H9 (cell line): Measurements from ENCODE around the gene LNX2. TPM values are rescaled to one million over a fixed set of nuclear protein-coding genes. Genes with fewer than 3 reads are reported as not detected.

Experiments
- DNase-seq: peaks from one replicate; pipeline ENCODE4 v3.0.0-alpha.2; 2017
- H2AFZ ChIP-seq: one replicate; pipeline ENCODE4 v1.6.1; 2013; ENCODE audit warnings: mild to moderate bottlenecking, low read length, control low read depth, moderate library complexity
- H2AK5ac ChIP-seq: 2 replicates; pipeline ENCODE4 v1.6.1; 2013; ENCODE audit warnings: low read length, control low read depth, mixed read lengths; ENCODE audit not compliant: insufficient read length
- H2BK120ac ChIP-seq: one replicate; pipeline ENCODE4 v1.6.1; 2013; ENCODE audit warnings: low read depth, mild to moderate bottlenecking, low read length, control low read depth, inconsistent platforms; ENCODE audit not compliant: poor library complexity, severe bottlenecking
- H2BK12ac ChIP-seq: 2 replicates; pipeline ENCODE4 v1.6.1; 2013; ENCODE audit warnings: low read length, control low read depth, mixed read lengths, low read depth; ENCODE audit not compliant: insufficient read length
- H2BK15ac ChIP-seq: 2 replicates; pipeline ENCODE4 v1.6.1; 2013; ENCODE audit warnings: low read depth, low read length, control low read depth
- H2BK20ac ChIP-seq: one replicate; pipeline ENCODE4 v1.6.1; 2013; ENCODE audit warnings: low read depth, mild to moderate bottlenecking, low read length, control low read depth, inconsistent platforms; ENCODE audit not compliant: poor library complexity, severe bottlenecking
- H2BK5ac ChIP-seq: 2 replicates; pipeline ENCODE4 v1.6.1; 2013; ENCODE audit warnings: low read length, control low read depth, mixed read lengths; ENCODE audit not compliant: insufficient read length
- H3K14ac ChIP-seq: 2 replicates; pipeline ENCODE4 v1.6.1; 2013; ENCODE audit warnings: low read length, control low read depth; ENCODE audit not compliant: insufficient read depth
- H3K18ac ChIP-seq: 2 replicates; pipeline ENCODE4 v1.6.1; 2013; ENCODE audit warnings: low read depth, mild to moderate bottlenecking, mixed read lengths, low read length, control low read depth; ENCODE audit not compliant: insufficient read length
- H3K23ac ChIP-seq: 2 replicates; pipeline ENCODE4 v1.6.1; 2013; ENCODE audit warnings: low read length, control low read depth, mixed read lengths, low read depth; ENCODE audit not compliant: insufficient read length
- H3K23me2 ChIP-seq: 2 replicates; pipeline ENCODE4 v1.6.1; 2013; ENCODE audit warnings: low read depth, mild to moderate bottlenecking, mixed read lengths, low read length, control low read depth; ENCODE audit not compliant: insufficient read length, poor library complexity, severe bottlenecking
- H3K27ac ChIP-seq: 2 replicates; pipeline ENCODE4 v1.5.1; 2013; ENCODE audit warnings: low read length, control low read depth, mixed read lengths, low read depth; ENCODE audit not compliant: insufficient read length
- H3K27me3 ChIP-seq: 2 replicates; pipeline ENCODE4 v1.6.1; 2013; ENCODE audit warnings: low read length, control low read depth, inconsistent platforms; ENCODE audit not compliant: insufficient read depth
- H3K4ac ChIP-seq: 2 replicates; pipeline ENCODE4 v1.6.1; 2013; ENCODE audit warnings: low read depth, mild to moderate bottlenecking, control low read depth, inconsistent platforms, low read length, moderate library complexity
- H3K4me1 ChIP-seq: 2 replicates; pipeline ENCODE4 v1.6.1; 2013; ENCODE audit warnings: low read length, control low read depth, inconsistent platforms; ENCODE audit not compliant: insufficient read depth
- H3K4me2 ChIP-seq: 2 replicates; pipeline ENCODE4 v1.6.1; 2013; ENCODE audit warnings: low read length, control low read depth, mixed read lengths; ENCODE audit not compliant: insufficient read length, insufficient read depth
- H3K56ac ChIP-seq: 2 replicates; pipeline ENCODE4 v1.6.1; 2013; ENCODE audit warnings: low read depth, mild to moderate bottlenecking, mixed read lengths, low read length, control low read depth; ENCODE audit not compliant: insufficient read length
- H3K79me1 ChIP-seq: 2 replicates; pipeline ENCODE4 v1.6.1; 2013; ENCODE audit warnings: low read depth, mild to moderate bottlenecking, moderate library complexity, low read length, control low read depth, inconsistent platforms; ENCODE audit not compliant: insufficient read depth, poor library complexity, severe bottlenecking
- H3K79me2 ChIP-seq: 2 replicates; pipeline ENCODE4 v1.6.1; 2013; ENCODE audit warnings: low read length, control low read depth, inconsistent platforms; ENCODE audit not compliant: insufficient read depth
- H3K9ac ChIP-seq: 2 replicates; pipeline ENCODE4 v1.6.1; 2013; ENCODE audit warnings: low read length, control low read depth, mixed read lengths; ENCODE audit not compliant: insufficient read length; ENCODE audit errors: extremely low read depth
- H3K9me3 ChIP-seq: one replicate; pipeline ENCODE4 v1.6.1; 2013; ENCODE audit warnings: low read depth, low read length, inconsistent platforms; ENCODE audit not compliant: control insufficient read depth
- H3T11ph ChIP-seq: one replicate; pipeline ENCODE4 v1.6.1; 2013; ENCODE audit warnings: mild to moderate bottlenecking, low read length, control low read depth, inconsistent platforms
- H4K20me1 ChIP-seq: one replicate; pipeline ENCODE4 v1.6.1; 2013; ENCODE audit not compliant: control insufficient read depth, insufficient read length, insufficient read depth
- H4K5ac ChIP-seq: 2 replicates; pipeline ENCODE4 v1.6.1; 2013; ENCODE audit warnings: low read depth, mild to moderate bottlenecking, mixed read lengths, low read length, control low read depth; ENCODE audit not compliant: insufficient read length
- H4K8ac ChIP-seq: replicated peaks from 2 replicates; pipeline ENCODE4 v1.6.1; 2013; ENCODE audit warnings: low read length, control low read depth, mixed read lengths, low read depth; ENCODE audit not compliant: insufficient read length
- H4K91ac ChIP-seq: 2 replicates; pipeline ENCODE4 v1.6.1; 2013; ENCODE audit warnings: low read depth, mild to moderate bottlenecking, moderate library complexity, mixed read lengths, low read length, control low read depth; ENCODE audit not compliant: insufficient read length
- H3K27ac Mint-ChIP-seq, 3 experiments: 2 replicates in 2 of 3; 3 replicates in 1 of 3; pipeline ENCODE4 v1.8.0; 2020 to 2021; ENCODE audit warnings: mixed read lengths in 3 of 3, mild to moderate bottlenecking in 1 of 3, moderate library complexity in 1 of 3
- H3K27me3 Mint-ChIP-seq: 2 replicates; pipeline ENCODE4 v1.8.0; 2021; ENCODE audit warnings: low read depth, mild to moderate bottlenecking, moderate library complexity, mixed read lengths
- H3K36me3 Mint-ChIP-seq, 3 experiments: 2 replicates in 2 of 3; 3 replicates in 1 of 3; pipeline ENCODE4 v1.8.0; 2020 to 2021; ENCODE audit warnings: low read depth in 3 of 3, mixed read lengths in 3 of 3; ENCODE audit not compliant: insufficient read depth in 1 of 3
- H3K4me1 Mint-ChIP-seq, 2 experiments: 2 replicates each; pipeline ENCODE4 v1.8.0; 2020; ENCODE audit warnings: mixed read lengths in 2 of 2
- H3K4me3 Mint-ChIP-seq, 2 experiments: 2 replicates in 1 of 2; 3 replicates in 1 of 2; pipeline ENCODE4 v1.8.0; 2020 to 2021; ENCODE audit warnings: mild to moderate bottlenecking in 2 of 2, mixed read lengths in 2 of 2, moderate library complexity in 1 of 2
- H3K9me3 Mint-ChIP-seq, 2 experiments: 2 replicates in 1 of 2; 3 replicates in 1 of 2; pipeline ENCODE4 v1.8.0; 2020; ENCODE audit warnings: mild to moderate bottlenecking in 2 of 2, mixed read lengths in 2 of 2, moderate library complexity in 1 of 2
- CTCF ChIP-seq: fragments of 200-600 bp; sonication (generic); conservative IDR thresholded peaks from 3 replicates; pipeline ENCODE4 v1.8.0; 2021; ENCODE audit warnings: antibody characterized with exemption, mild to moderate bottlenecking
- WGBS: extraction: QIAGEN DNeasy Blood & Tissue Kit; methylation state at CpG from one replicate; pipeline ENCODE4 v1.1.7; 2013; ENCODE audit warnings: missing lambda C conversion rate, low lambda C conversion rate, mixed read lengths; ENCODE audit not compliant: insufficient read length; ENCODE audit errors: extremely low coverage; 5-methylcytosine and 5-hydroxymethylcytosine counted together
- total RNA-seq: library from RNA; stranded (reverse); gene quantifications from 2 replicates; pipeline ENCODE4 v1.2.1, GENCODE V29; 2021

The LNX2 gene
- total RNA-seq, 1 experiment from 2014 or later = 12.4 TPM

GRCh38 chr13:27601208-27601607 lies 19.1 kb downstream of the LNX2 start:
- Mint-ChIP-seq H3K27me3 (no peaks in the 10 kb centered on the region), H3K4me1 (peaks cover 30 to 31% of the 10 kb centered on the region in 2 experiments), H3K36me3 (no peaks in the 10 kb centered on the region), H3K9me3 (no peaks in the 10 kb centered on the region), H3K27ac (no peak overlapping the region), H3K4me3 (no peak overlapping the region)
- no peak overlapping the region for H3K18ac ChIP-seq
- H3K79me2 ChIP-seq = peaks cover 2% of the 10 kb centered on the region; the same call in 1 of the 2 replicates
- no peak overlapping the region for H2AFZ ChIP-seq
- H2BK12ac ChIP-seq = no peak overlapping the region
- H4K20me1 ChIP-seq = no peaks in the 10 kb centered on the region
- DNase-seq = no peak
- no peak overlapping the region for H2BK20ac ChIP-seq
- no peak overlapping the region for H4K8ac ChIP-seq
- H4K5ac ChIP-seq = no peak overlapping the region
- H3K4me1 ChIP-seq = peaks cover 5% of the 10 kb centered on the region; the same call in 1 of the 2 replicates
- H3K56ac ChIP-seq = no peak overlapping the region
- no peak overlapping the region for H3K27ac ChIP-seq
- no peak overlapping the region for H2BK15ac ChIP-seq
- no peak overlapping the region for H3K23ac ChIP-seq
- no CpG with 5 or more reads among the region's 2 CpGs for WGBS
- no peak overlapping the region for H3K9ac ChIP-seq
- H2BK5ac ChIP-seq = no peak overlapping the region
- H3T11ph ChIP-seq = no peak overlapping the region
- H3K79me1 ChIP-seq = peaks cover 3% of the 10 kb centered on the region
- no peaks in the 10 kb centered on the region for H3K9me3 ChIP-seq
- H2AK5ac ChIP-seq = no peak overlapping the region
- H3K23me2 ChIP-seq = no peaks in the 10 kb centered on the region
- no peak overlapping the region for H2BK120ac ChIP-seq
- H3K27me3 ChIP-seq = no peaks in the 10 kb centered on the region
- no peak overlapping the region for H3K4me2 ChIP-seq
- no peak overlapping the region for H3K14ac ChIP-seq
- no peak overlapping the region for H4K91ac ChIP-seq
- H3K4ac ChIP-seq = no peak overlapping the region
- no peak for TF ChIP-seq CTCF
